ELF-1 (cell line): ENCODE data around the gene EFNA5.

Experiments
- DNase-seq: peaks from one replicate; pipeline ENCODE4 v3.0.0-alpha.2; 2016; ENCODE audit warnings: low read depth, low spot score

The EFNA5 gene

DNA sequence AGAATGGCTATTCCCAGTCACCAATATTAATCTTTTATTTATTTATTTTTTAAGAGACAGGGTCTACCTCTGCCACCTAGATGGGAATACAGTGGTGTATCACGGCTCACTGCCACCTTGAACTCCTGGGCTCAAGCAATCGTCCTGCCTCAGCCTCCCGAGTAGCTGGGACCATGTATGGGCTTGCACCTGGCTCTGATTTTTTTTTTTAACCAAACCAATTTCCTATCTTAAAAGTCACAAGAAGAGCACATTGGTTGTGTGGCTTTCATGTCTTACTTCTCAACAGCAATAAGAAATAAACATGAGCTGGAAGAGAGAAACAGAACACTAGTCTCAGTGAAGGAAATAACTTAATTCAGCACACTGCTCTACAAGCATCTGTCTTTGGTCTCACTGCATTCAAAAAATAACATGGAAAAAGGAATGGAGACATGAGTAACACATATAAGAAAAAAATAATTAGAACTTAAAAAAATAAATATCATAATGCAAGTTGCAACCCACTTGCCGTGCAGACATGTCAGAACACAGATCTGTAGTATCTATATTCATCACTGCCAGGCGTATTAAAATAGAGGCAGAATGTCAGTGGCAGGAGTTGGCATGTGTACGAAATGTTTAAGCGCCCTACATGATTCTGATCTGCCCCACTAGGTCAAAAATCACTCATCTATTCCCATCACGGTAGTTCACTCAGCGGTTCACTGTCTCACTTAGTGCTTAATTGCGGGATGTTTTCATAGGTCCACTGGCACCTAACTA is 66.4 kb downstream of the EFNA5 start:
- no peak for DNase-seq

- DNase-seq, result no peak
Observed at GRCh38 chr5:107603349-107603748, 67.4 kb downstream of the EFNA5 start.

- no peak for DNase-seq
Observed at GRCh38 chr5:107602896-107603295, 67.8 kb downstream of the EFNA5 start.

DNA sequence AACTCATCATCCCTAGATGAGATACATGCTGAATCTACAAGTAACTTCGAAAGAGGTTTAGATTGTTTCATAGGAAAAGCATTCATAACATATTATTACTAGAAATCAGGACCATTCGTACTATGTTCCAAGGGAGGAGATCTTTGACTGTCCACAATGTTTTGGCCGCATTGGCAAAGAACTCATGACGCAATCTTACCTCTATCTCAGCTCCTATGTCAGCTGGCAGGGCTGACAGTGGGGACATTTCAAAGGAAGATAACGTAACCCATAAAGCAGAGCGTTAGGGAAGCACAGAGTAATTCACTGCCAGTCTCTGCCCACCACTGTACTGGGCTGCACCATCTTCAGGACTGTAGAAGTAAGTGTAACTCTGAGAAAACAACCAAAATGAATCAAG is 69.7 kb downstream of the EFNA5 start:
- DNase-seq, result no peak

DNA sequence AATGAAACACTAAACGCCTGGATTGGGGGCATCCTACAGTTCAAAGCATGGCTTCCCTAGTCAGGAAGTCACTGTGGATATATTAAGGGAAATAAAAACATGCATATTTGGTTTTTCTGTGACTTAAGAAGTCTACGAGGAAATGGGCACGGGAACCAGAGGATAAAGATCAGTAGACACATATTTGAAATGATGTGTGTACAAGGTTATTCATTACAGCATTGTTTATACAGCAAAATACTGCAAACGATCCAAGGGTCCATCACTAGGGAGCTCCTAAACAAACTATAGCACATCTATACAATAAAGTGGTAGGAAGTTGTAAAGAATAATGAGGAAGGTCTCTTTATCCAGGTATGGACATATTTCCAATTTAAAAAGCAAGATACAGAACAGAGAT is 71.8 kb downstream of the EFNA5 start:
- DNase-seq, result no peak

GRCh38 chr5:107597803-107598202 is 72.9 kb downstream of the EFNA5 start:
- no peak for DNase-seq

GRCh38 chr5:107597247-107597646 is 73.5 kb downstream of the EFNA5 start:
- DNase-seq, result no peak

GRCh38 chr5:107594253-107595045 is 76.3 kb downstream of the EFNA5 start:
- DNase-seq, result no peak

DNA sequence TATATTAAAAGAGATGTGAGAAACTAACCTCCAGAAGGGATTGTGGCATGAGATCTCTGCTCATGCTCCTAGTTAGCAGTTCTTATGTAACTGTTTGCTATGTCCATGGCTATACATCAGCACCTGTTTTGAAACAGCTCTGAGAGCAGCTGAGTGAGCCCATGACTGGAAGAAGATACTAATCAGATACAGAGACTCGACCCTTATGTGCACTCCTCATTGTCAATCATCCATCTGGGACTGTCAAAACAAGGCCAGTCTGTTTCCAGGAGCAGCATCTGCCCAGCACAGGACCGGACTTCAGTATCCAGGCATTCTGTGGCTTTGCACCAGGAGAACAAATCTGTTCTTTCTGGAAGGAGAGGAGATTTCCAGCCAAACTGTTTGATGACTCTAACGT is 77.7 kb downstream of the EFNA5 start:
- DNase-seq, result no peak

GRCh38 chr5:107592515-107592914 is 78.2 kb downstream of the EFNA5 start:
- no peak for DNase-seq

DNA sequence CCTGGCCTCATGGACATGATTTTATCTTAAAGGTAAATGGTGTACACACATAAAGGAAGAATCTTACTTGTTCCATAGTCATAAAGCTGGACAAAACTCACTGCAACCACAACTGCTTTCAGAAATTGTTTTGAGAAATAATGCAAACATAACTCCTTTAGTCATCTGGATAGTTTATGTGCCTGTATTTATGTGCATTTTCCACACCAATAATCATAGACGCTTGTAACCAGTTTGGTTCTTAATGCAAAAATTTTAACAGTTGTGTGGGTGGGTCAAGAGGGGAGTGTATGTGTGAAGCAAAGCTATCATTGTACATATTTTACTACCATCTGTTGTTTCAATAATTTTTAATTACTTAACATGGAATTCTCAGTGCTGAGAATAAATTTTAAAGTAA is 80.1 kb downstream of the EFNA5 start:
- DNase-seq, result no peak

DNA sequence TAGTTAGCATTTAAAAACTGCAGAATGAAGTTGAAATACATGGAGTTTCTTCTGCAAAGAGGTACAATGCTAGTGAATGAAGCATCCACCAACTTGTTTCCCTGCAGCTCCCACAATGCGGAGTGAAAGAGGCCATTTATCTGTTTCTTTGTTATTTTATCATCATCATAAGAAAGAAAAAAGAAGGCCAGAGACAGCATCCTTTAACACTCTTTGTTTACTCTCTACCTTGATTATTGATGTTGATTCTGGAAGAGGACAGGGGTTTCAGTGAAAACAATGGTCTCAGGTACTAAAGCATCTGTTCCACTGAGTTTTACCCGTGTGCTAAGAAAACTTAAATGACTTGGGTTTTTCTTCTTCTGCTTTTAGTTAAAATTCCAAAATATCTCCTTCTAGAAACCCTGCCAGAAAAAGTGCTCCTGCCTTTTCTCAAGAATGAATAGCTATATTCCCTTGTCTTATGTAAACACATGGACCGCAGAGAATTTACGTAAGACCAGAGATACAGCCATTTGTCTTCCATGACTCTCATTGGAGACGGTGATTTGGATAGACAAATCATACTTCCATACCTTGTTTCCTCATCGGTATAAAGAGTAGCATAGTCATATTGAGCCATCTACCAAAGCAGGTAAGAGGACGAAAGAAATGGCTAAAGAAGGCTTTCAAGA is 81.1 kb downstream of the EFNA5 start:
- DNase-seq, result no peak

DNA sequence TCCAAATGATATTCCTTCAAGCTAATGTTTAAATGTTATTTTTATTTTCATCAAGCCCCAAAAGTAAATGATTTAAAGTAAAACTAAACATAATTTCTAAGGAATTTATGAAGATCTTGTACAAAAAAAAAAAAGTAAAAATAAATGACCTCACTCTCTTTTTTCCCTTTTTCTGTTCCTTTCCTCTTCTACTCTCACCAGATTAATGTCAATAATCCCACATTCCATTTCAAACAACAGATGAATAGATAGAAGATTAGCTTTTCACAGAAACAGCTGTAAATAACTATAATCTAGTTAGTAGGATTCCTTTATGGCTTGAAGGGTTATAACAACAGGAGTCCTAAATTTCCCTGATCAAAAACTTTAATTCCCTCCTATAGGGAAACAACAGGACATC is 88.1 kb downstream of the EFNA5 start:
- no peak for DNase-seq

- no peak for DNase-seq
Observed at GRCh38 chr5:107580889-107581820, 89.6 kb downstream of the EFNA5 start.

- no peak for DNase-seq
Observed at GRCh38 chr5:107578051-107578635, 92.6 kb downstream of the EFNA5 start.

- no peak for DNase-seq
Observed at GRCh38 chr5:107577394-107577950, 93.3 kb downstream of the EFNA5 start.

- peak; percentile 51 for DNase-seq
Observed at GRCh38 chr5:107576736-107577393, 93.9 kb downstream of the EFNA5 start.

- DNase-seq, result no peak
Observed at GRCh38 chr5:107576155-107576554, 94.6 kb downstream of the EFNA5 start.

- no peak for DNase-seq
Observed at GRCh38 chr5:107574287-107574686, 96.5 kb downstream of the EFNA5 start.

DNA sequence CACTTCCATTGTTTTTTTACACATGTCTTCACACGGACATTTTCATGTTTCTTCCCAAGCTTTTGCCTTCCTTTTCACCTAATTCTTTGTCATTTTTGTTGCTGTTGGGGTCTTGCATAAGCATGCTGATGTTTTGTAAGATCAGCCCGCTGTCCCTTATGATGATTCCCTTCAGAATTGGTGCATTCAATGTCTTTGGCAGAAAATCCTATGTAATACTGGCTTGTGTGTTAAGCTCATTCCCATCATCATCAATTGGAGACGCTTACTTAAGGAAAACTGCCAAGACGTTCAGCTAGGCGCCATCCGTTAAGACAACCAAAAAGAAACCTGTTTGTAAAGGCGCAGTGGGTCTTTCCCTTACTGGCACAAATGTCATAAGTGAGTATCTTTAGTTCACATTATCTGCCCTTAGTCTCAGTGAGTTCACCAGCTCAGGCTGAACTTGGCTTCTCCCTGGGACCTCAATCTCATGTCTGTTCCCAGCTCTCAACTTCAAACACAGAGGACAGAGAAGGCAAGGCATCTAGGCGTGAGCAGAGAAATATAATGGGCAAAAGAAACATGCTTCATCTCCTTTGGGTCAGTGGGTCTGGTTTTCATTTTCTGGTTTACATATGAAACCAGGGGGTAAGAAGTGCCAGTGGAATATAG is 97.9 kb downstream of the EFNA5 start:
- no peak for DNase-seq
